ENCODE measurements around the gene SPAG4. TPM values are rescaled to one million over a fixed set of nuclear protein-coding genes. Genes with fewer than 3 reads are reported as not detected.

The SPAG4 gene
- total RNA-seq, 1 experiment from 2014 or later = 0.67 TPM

- DNase-seq (ENCODE audit: low spot score) = no peak
- TF ChIP-seq, protein P1, sequence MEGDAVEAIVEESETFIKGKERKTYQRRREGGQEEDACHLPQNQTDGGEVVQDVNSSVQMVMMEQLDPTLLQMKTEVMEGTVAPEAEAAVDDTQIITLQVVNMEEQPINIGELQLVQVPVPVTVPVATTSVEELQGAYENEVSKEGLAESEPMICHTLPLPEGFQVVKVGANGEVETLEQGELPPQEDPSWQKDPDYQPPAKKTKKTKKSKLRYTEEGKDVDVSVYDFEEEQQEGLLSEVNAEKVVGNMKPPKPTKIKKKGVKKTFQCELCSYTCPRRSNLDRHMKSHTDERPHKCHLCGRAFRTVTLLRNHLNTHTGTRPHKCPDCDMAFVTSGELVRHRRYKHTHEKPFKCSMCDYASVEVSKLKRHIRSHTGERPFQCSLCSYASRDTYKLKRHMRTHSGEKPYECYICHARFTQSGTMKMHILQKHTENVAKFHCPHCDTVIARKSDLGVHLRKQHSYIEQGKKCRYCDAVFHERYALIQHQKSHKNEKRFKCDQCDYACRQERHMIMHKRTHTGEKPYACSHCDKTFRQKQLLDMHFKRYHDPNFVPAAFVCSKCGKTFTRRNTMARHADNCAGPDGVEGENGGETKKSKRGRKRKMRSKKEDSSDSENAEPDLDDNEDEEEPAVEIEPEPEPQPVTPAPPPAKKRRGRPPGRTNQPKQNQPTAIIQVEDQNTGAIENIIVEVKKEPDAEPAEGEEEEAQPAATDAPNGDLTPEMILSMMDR (conservative IDR thresholded peaks at IDR 0.05; ENCODE audit: low read depth, low read length) = no peak
- no peak for TF ChIP-seq EZH2 (IDR thresholded peaks at IDR 0.05; ENCODE audit: borderline replicate concordance, low read depth, low read length, poor library complexity, severe bottlenecking)
- no peaks in the 10 kb centered on the region for H3K9me3 ChIP-seq (ENCODE audit: low read depth, low read length, poor library complexity, severe bottlenecking)
- H3K27ac ChIP-seq (ENCODE audit: low read depth, low read length, poor library complexity, severe bottlenecking) = no peak overlapping the region
- BruUV-seq (replicated peaks) = no TSS peak
- peaks cover 4% of the 10 kb centered on the region for H3K36me3 ChIP-seq (ENCODE audit: insufficient read depth, low read length, poor library complexity, severe bottlenecking)
- intact Hi-C loops (cut with micrococcal nuclease; ENCODE audit: unreplicated experiment) = no loop called here
- H3K4me3 ChIP-seq (ENCODE audit: low read depth, low read length, poor library complexity, severe bottlenecking) = no peak overlapping the region
- CTCF ChIA-PET = interaction anchor here (0.6 kb wide), 1 partner anchor 47 kb away, joined by 3 read pairs; no protein-coding TSS in a partner anchor
- no peaks in the 10 kb centered on the region for H3K27me3 ChIP-seq (replicated peaks; ENCODE audit: insufficient read depth, low read depth, low read length, poor library complexity)
- POLR2A ChIA-PET (ENCODE audit: low non-redundant PET) = no interaction called here
- peaks cover 7% of the 10 kb centered on the region for H3K4me1 ChIP-seq (ENCODE audit: insufficient read depth, low read length, poor library complexity, severe bottlenecking)
Measured at GRCh38 chr20:35641743-35642142, 26.1 kb downstream of the SPAG4 start.

DNA sequence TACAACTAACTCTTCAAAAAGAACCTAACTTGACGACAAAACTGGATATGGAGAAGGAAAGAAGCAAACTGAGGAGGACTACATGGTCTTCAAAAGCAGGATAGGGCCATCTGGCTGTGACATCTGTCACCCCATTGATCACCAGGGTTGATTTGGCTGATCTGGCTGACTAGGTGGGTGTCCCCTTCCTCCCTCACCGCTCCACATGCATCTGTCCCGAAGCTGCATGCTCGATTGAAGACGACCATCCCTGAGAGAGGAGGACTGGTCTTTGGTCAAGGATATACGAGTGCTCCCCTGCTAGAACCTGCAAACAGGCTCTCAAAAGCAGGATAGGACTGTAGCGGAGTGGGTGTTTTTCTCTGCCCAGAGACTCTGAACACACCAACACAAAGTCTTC is 27.4 kb downstream of the SPAG4 start:
- ChIA-PET POLR2A (ENCODE audit: low non-redundant PET) (no interaction called here), CTCF (no interaction called here)
- Histone ChIP-seq H3K27ac (ENCODE audit: low read depth, low read length, poor library complexity, severe bottlenecking) (no peak overlapping the region), H3K9me3 (ENCODE audit: low read depth, low read length, poor library complexity, severe bottlenecking) (no peaks in the 10 kb centered on the region), H3K27me3 (replicated peaks; ENCODE audit: insufficient read depth, low read depth, low read length, poor library complexity) (no peaks in the 10 kb centered on the region), H3K4me3 (ENCODE audit: low read depth, low read length, poor library complexity, severe bottlenecking) (no peak overlapping the region), H3K36me3 (ENCODE audit: insufficient read depth, low read length, poor library complexity, severe bottlenecking) (peaks cover 5% of the 10 kb centered on the region), H3K4me1 (ENCODE audit: insufficient read depth, low read length, poor library complexity, severe bottlenecking) (peaks cover 7% of the 10 kb centered on the region)
- no peak for TF ChIP-seq EZH2 (IDR thresholded peaks at IDR 0.05; ENCODE audit: borderline replicate concordance, low read depth, low read length, poor library complexity, severe bottlenecking)
- TF ChIP-seq, protein P1 (conservative IDR thresholded peaks at IDR 0.05; ENCODE audit: low read depth, low read length) = no peak
- intact Hi-C loops (cut with micrococcal nuclease; ENCODE audit: unreplicated experiment) = no loop called here
- no peak for DNase-seq (ENCODE audit: low spot score)
- BruUV-seq (replicated peaks) = no TSS peak

DNA sequence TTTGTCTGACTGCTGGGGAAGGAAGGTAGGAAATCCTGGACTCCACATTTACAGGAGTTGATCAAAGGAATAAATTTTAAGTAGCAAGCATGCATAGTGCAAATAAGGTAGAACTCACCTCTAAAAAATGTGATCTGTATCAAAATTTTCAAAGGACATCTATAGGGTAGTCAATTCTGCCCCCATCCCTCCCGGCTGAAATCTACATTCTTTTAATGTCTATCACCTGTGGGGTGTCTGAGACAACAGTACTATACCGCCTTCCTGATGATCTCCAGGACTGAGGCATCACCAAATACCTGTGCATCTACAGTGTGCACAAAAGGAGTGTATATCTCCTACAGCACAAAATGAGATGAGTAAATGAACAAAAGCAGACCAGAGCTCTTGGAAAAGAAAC is 29.2 kb downstream of the SPAG4 start:
- no peak overlapping the region for H3K27ac ChIP-seq (ENCODE audit: low read depth, low read length, poor library complexity, severe bottlenecking)
- no peaks in the 10 kb centered on the region for H3K9me3 ChIP-seq (ENCODE audit: low read depth, low read length, poor library complexity, severe bottlenecking)
- no peaks in the 10 kb centered on the region for H3K27me3 ChIP-seq (replicated peaks; ENCODE audit: insufficient read depth, low read depth, low read length, poor library complexity)
- TF ChIP-seq EZH2 (IDR thresholded peaks at IDR 0.05; ENCODE audit: borderline replicate concordance, low read depth, low read length, poor library complexity, severe bottlenecking) = no peak
- TF ChIP-seq, protein P1 (conservative IDR thresholded peaks at IDR 0.05; ENCODE audit: low read depth, low read length) = no peak
- POLR2A ChIA-PET (ENCODE audit: low non-redundant PET) = no interaction called here
- BruUV-seq (replicated peaks) = no TSS peak
- no peak overlapping the region for H3K4me3 ChIP-seq (ENCODE audit: low read depth, low read length, poor library complexity, severe bottlenecking)
- H3K4me1 ChIP-seq (ENCODE audit: insufficient read depth, low read length, poor library complexity, severe bottlenecking) = peaks cover 7% of the 10 kb centered on the region
- DNase-seq (ENCODE audit: low spot score) = no peak
- intact Hi-C loops (cut with micrococcal nuclease; ENCODE audit: unreplicated experiment) = no loop called here
- H3K36me3 ChIP-seq (ENCODE audit: insufficient read depth, low read length, poor library complexity, severe bottlenecking) = peaks cover 18% of the 10 kb centered on the region
- CTCF ChIA-PET = no interaction called here
